Endothelial cell of umbilical vein (primary cell): ENCODE measurements around the gene PHF1. TPM values are rescaled to one million over a fixed set of nuclear protein-coding genes. Genes with fewer than 3 reads are reported as not detected.

Experiments used
- BruUV-seq: library from RNA; stranded (reverse); fragments of 400-500 nt; replicated peaks from 2 replicates; lab custom pipeline; 2021; lab: Mats Ljungman, UMichigan
- CTCF ChIA-PET: fragments of 300-600, 350-600 bp; sonication (Branson Sonifier 250); formaldehyde crosslinking; loops from one replicate; lab custom pipeline; 2021; ENCODE audit warnings: antibody characterized with exemption, inconsistent platforms; lab: Charles Lee
- POLR2A ChIA-PET: fragments of 300-600, 350-600 bp; sonication (Branson Sonifier 250); formaldehyde crosslinking; loops from one replicate; lab custom pipeline; 2021; ENCODE audit warnings: antibody characterized with exemption, inconsistent platforms; lab: Charles Lee
- DNase-seq: peaks from one replicate; pipeline ENCODE4 v3.0.0-alpha.2; 2011; ENCODE audit warnings: low read depth, low spot score
- FAIRE-seq: peaks from 2 replicates; lab custom pipeline; 2011; peaks lifted over from hg19 to GRCh38; lab: Jason Lieb, UNC
- H2AFZ ChIP-seq: 2 replicates; pipeline ENCODE4 v1.6.0; 2012; ENCODE audit warnings: low read depth, low read length, control low read depth, inconsistent platforms
- H3K27ac ChIP-seq: 2 replicates; pipeline ENCODE4 v1.5.1; 2011; ENCODE audit warnings: low read depth, mild to moderate bottlenecking, control low read depth, low read length, moderate library complexity; ENCODE audit not compliant: insufficient read depth
- H3K27me3 ChIP-seq, 2 experiments: 2 replicates each; pipeline versions ENCODE4 v1.6.0 to v1.6.1; 2011; ENCODE audit warnings: low read length in 2 of 2, mixed read lengths in 1 of 2; ENCODE audit not compliant: control insufficient read depth in 2 of 2, insufficient read depth in 2 of 2
- H3K36me3 ChIP-seq, 2 experiments: 2 replicates in 1 of 2; 3 replicates in 1 of 2; pipeline ENCODE4 v1.5.1; 2011; ENCODE audit warnings: low read length in 2 of 2, mild to moderate bottlenecking in 1 of 2, moderate library complexity in 1 of 2; ENCODE audit not compliant: control insufficient read depth in 2 of 2, insufficient read depth in 2 of 2; ENCODE audit errors: extremely low read depth in 1 of 2
- H3K4me1 ChIP-seq: 3 replicates; pipeline ENCODE4 v1.5.1; 2011; ENCODE audit warnings: mild to moderate bottlenecking, low read length; ENCODE audit not compliant: control insufficient read depth, insufficient read depth; ENCODE audit errors: extremely low read depth
- H3K4me2 ChIP-seq: 2 replicates; pipeline ENCODE4 v1.6.1; 2011; ENCODE audit warnings: low read length, control low read depth, mixed read lengths; ENCODE audit not compliant: insufficient read depth
- H3K4me3 ChIP-seq, 3 experiments: fragments of 200-600 bp in 1 of 3; sonication (generic), shearing (Covaris generic) in 1 of 3; replicated peaks in 1 of 3; 2 replicates each; pipeline ENCODE4 v1.5.1; 2011 to 2016; ENCODE audit warnings: control low read depth in 3 of 3, low read length in 3 of 3, mild to moderate bottlenecking in 2 of 3, inconsistent platforms in 1 of 3, low read depth in 1 of 3, moderate library complexity in 1 of 3; ENCODE audit not compliant: insufficient read depth in 1 of 3
- H3K79me2 ChIP-seq: 2 replicates; pipeline ENCODE4 v1.6.0; 2012; ENCODE audit warnings: low read length, inconsistent platforms; ENCODE audit not compliant: control insufficient read depth, insufficient read depth
- H3K9ac ChIP-seq: replicated peaks from 2 replicates; pipeline ENCODE3; 2011; ENCODE audit warnings: low read length, control low read depth; ENCODE audit not compliant: insufficient read depth; ENCODE audit errors: extremely low read depth
- H3K9me1 ChIP-seq: replicated peaks from 3 replicates; pipeline ENCODE4 v1.6.0; 2011; ENCODE audit warnings: mild to moderate bottlenecking, low read length; ENCODE audit not compliant: control insufficient read depth, insufficient read depth; ENCODE audit errors: extremely low read depth
- H3K9me3 ChIP-seq: replicated peaks from 2 replicates; pipeline ENCODE4 v1.5.1; 2012; ENCODE audit warnings: low read length, inconsistent platforms; ENCODE audit not compliant: control insufficient read depth, insufficient read depth
- H4K20me1 ChIP-seq: replicated peaks from 2 replicates; pipeline ENCODE3; 2011; ENCODE audit warnings: mild to moderate bottlenecking, low read length; ENCODE audit not compliant: control insufficient read depth, insufficient read depth; ENCODE audit errors: extremely low read depth
- CTCF ChIP-seq, 2 donors: IDR thresholded peaks; 1 replicate in 1 of 2; 2 replicates in 1 of 2; pipeline ENCODE4 v1.5.1; 2011; ENCODE audit warnings: low read length in 2 of 2, mild to moderate bottlenecking in 2 of 2, moderate library complexity in 2 of 2, control low read depth in 1 of 2, inconsistent platforms in 1 of 2, low read depth in 1 of 2; ENCODE audit not compliant: insufficient read depth in 1 of 2; ENCODE audit errors: extremely low read depth in 1 of 2
- EZH2 ChIP-seq: IDR thresholded peaks from 2 replicates; pipeline ENCODE4 v1.6.1; 2012; ENCODE audit warnings: borderline replicate concordance, low read depth, mild to moderate bottlenecking, moderate library complexity, low read length, inconsistent platforms; ENCODE audit not compliant: severe bottlenecking
- FOS ChIP-seq: IDR thresholded peaks from 2 replicates; pipeline ENCODE4 v1.6.1; 2011; ENCODE audit warnings: mild to moderate bottlenecking, low read length, moderate library complexity, borderline replicate concordance; ENCODE audit not compliant: insufficient read depth
- GATA2 ChIP-seq: IDR thresholded peaks from 2 replicates; pipeline ENCODE4 v1.7.0; 2011; ENCODE audit warnings: low read depth, mild to moderate bottlenecking, moderate library complexity, mixed read lengths, low read length; ENCODE audit not compliant: insufficient read length, insufficient read depth
- JUN ChIP-seq: IDR thresholded peaks from 2 replicates; pipeline ENCODE4 v1.6.1; 2011; ENCODE audit warnings: borderline replicate concordance, low read depth; ENCODE audit not compliant: insufficient read length, insufficient read depth
- MAX ChIP-seq: IDR thresholded peaks from 2 replicates; pipeline ENCODE4 v1.6.1; 2011; ENCODE audit not compliant: insufficient read depth, insufficient read length
- MYC ChIP-seq: IDR thresholded peaks from one replicate; pipeline ENCODE4 v1.6.1; 2011; ENCODE audit warnings: mild to moderate bottlenecking, low read depth, low read length
- POLR2A ChIP-seq: IDR thresholded peaks from 2 replicates; pipeline ENCODE4 v1.6.1; 2012; ENCODE audit warnings: low read depth, mild to moderate bottlenecking, control low read depth, low read length
- POLR2AphosphoS5 ChIP-seq: IDR thresholded peaks from 2 replicates; pipeline ENCODE4 v1.6.1; 2012; ENCODE audit warnings: low read depth, mild to moderate bottlenecking, control low read depth, low read length, moderate library complexity; ENCODE audit not compliant: insufficient read depth
- dilution Hi-C: fragments of 300-500 bp; cut with MboI; formaldehyde crosslinking; loops from one replicate; pipeline ENCODE4 v1.15.0; 2019; ENCODE audit warnings: low sequenced_read_pairs; ENCODE audit not compliant: extremely low pct_ligation_motif_present
- intact Hi-C: fragments of 100-400 bp; cut with micrococcal nuclease; formaldehyde crosslinking; loops from one replicate; pipeline ENCODE4 v1.10.0; 2022
- polyA plus RNA-seq, 4 experiments: library from polyadenylated mRNA; depleted of rRNA in 3 of 4; stranded (reverse) in 3 of 4; unstranded in 1 of 4; fragments of >200 nt; gene quantifications; 2 replicates each; pipeline versions ENCODE4 v1.2.1 to v1.2.3, GENCODE V29; 2011 to 2012; ENCODE audit warnings: missing spikeins in 1 of 4
- total RNA-seq: library from RNA; stranded (reverse); gene quantifications from 2 replicates; pipeline ENCODE4 v1.2.3, GENCODE V29; 2021

Gene PHF1
- total and polyA plus RNA-seq, 2 donors (not counting 3 experiments of a cell fraction or from before 2014, with no cell fraction given), result 32.5 to 53.1 TPM

- H4K20me1 ChIP-seq, result no peaks in the 10 kb centered on the region
- DNase-seq (no peak), FAIRE-seq (no peak)
- no TSS peak for BruUV-seq
- no peaks in the 10 kb centered on the region for H3K9me3 ChIP-seq
- POLR2A ChIA-PET, result no interaction called here
- intact Hi-C loops (no loop called here), dilution Hi-C loops (no loop called here)
- no peak for TF ChIP-seq CTCF (IDR thresholded peaks at IDR 0.05; ENCODE audit: extremely low read depth in 1 of 2, insufficient read depth in 1 of 2, low read depth in 1 of 2, low read length in 2 of 2)
- no peak for TF ChIP-seq POLR2A
- TF ChIP-seq GATA2, result no peak
- TF ChIP-seq MAX, result no peak
- no peak for TF ChIP-seq JUN
- TF ChIP-seq FOS, result no peak
- no peak for TF ChIP-seq POLR2AphosphoS5
- TF ChIP-seq EZH2, result no peak
- no peak for TF ChIP-seq MYC
- no peaks in the 10 kb centered on the region for H3K4me1 ChIP-seq
- H3K27me3 ChIP-seq, result peaks cover 2 to 5% of the 10 kb centered on the region in 2 experiments
- H3K79me2 ChIP-seq, result no peaks in the 10 kb centered on the region
- H3K4me3 ChIP-seq, result no peak overlapping the region
- no peak overlapping the region for H3K4me2 ChIP-seq
- no peaks in the 10 kb centered on the region for H3K9me1 ChIP-seq
- no peak overlapping the region for H3K9ac ChIP-seq
- no peak overlapping the region for H2AFZ ChIP-seq
- H3K36me3 ChIP-seq, result no peaks in the 10 kb centered on the region
- H3K27ac ChIP-seq, result no peak overlapping the region
- CTCF ChIA-PET, result interaction anchor here (1.2 kb wide), 1 partner anchor 27 kb away, joined by 4 read pairs; no protein-coding TSS in a partner anchor
These were observed 38.2 kb upstream of the PHF1 start for GRCh38 chr6:33372526-33373123.
